ENCODE data around the gene COL4A6.

GRCh38 chrX:108138814-108139702, 299.2 kb downstream of the COL4A6 start:
- no peak for TF ChIP-seq EZH2phosphoT487 (IDR thresholded peaks at IDR 0.05; ENCODE audit: borderline replicate concordance, low read depth, low read length)
- peak; percentile 73 for TF ChIP-seq CTCF (conservative IDR thresholded peaks at IDR 0.05; ENCODE audit: low read length)

All from OCI-LY7 (cell line).